RWPE1 (cell line): ENCODE results near the gene SCIN.
A peak's percentile ranks its signal among the peaks of the same experiment; 100 is the strongest.
"Not testable (repeated sequence)": the region's sequence is repeated elsewhere in the genome, so short reads cannot be mapped to it uniquely, and the experiment has no call there.

Experiments used
- CTCF ChIA-PET: fragments of 350-600 bp; sonication (Branson Sonifier 250); formaldehyde crosslinking; extraction: SDS; loops from one replicate; lab custom pipeline; 2021; lab: Yijun Ruan, JAX
- POLR2A ChIA-PET: fragments of 400-600 bp; formaldehyde crosslinking; extraction: SDS; loops from one replicate; lab custom pipeline; 2020; ENCODE audit warnings: antibody characterized with exemption; ENCODE audit not compliant: low non-redundant PET; lab: Yijun Ruan, JAX
- DNase-seq: peaks from one replicate; pipeline ENCODE4 v3.0.0; 2012; ENCODE audit warnings: low spot score
- H3K27ac ChIP-seq: fragments of 450-650 bp; 2 replicates; pipeline ENCODE4 v1.5.1; 2017
- TF ChIP-seq, protein P1 (sequence below): fragments of 450-650 bp; conservative IDR thresholded peaks from 2 replicates; pipeline ENCODE4 v1.5.1; 2017; ENCODE audit warnings: low read depth, mild to moderate bottlenecking

Gene SCIN

DNA sequence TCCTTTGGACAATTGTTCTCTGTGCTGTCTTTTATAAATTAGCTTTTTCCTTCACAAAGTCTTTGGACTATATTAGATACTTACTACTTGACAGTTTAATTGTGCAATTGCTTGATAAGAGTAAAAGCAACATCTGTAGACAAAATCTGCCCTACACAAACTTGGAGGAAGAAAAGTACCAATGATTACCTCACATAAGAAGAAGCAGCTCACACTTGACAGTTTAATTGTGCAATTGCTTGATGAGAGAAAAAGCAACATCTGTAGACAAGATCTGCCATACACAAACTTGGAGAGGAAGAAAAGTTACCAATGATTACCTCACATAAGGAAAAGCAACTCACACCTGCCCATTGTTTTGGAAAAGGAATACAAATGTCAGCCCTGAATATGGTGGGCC, 17.1 kb upstream of the SCIN start:
- POLR2A ChIA-PET, result no interaction called here
- DNase-seq, result no peak

DNA sequence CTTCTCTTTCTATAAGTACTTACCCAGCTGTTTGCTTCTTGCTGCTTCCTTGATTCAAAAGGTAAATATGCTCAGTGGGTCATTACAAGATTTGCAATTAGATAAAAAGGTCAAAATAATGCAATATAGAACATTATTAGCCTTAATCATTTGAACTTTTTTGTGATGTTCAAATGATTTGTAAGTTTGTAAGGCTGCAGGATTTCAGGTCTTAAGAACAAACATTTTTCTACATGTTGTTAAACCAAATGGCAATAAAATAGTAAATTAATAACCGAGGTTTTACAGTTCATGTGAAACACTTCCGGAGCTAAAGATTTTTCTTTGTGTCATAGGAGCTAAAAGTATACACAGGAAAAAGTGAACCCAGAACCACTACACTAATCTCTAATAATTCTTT, 16.2 kb upstream of the SCIN start:
- ChIA-PET POLR2A (no interaction called here), CTCF (no interaction called here)
- no peak for DNase-seq
- H3K27ac ChIP-seq, result no peak overlapping the region
- TF ChIP-seq, protein P1, sequence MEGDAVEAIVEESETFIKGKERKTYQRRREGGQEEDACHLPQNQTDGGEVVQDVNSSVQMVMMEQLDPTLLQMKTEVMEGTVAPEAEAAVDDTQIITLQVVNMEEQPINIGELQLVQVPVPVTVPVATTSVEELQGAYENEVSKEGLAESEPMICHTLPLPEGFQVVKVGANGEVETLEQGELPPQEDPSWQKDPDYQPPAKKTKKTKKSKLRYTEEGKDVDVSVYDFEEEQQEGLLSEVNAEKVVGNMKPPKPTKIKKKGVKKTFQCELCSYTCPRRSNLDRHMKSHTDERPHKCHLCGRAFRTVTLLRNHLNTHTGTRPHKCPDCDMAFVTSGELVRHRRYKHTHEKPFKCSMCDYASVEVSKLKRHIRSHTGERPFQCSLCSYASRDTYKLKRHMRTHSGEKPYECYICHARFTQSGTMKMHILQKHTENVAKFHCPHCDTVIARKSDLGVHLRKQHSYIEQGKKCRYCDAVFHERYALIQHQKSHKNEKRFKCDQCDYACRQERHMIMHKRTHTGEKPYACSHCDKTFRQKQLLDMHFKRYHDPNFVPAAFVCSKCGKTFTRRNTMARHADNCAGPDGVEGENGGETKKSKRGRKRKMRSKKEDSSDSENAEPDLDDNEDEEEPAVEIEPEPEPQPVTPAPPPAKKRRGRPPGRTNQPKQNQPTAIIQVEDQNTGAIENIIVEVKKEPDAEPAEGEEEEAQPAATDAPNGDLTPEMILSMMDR, result no peak

More for the DNA sequence above, 17.1 kb upstream of the SCIN start:
- no peak overlapping the region for H3K27ac ChIP-seq
- CTCF ChIA-PET, result no interaction called here
- TF ChIP-seq, protein P1, result no peak

DNA sequence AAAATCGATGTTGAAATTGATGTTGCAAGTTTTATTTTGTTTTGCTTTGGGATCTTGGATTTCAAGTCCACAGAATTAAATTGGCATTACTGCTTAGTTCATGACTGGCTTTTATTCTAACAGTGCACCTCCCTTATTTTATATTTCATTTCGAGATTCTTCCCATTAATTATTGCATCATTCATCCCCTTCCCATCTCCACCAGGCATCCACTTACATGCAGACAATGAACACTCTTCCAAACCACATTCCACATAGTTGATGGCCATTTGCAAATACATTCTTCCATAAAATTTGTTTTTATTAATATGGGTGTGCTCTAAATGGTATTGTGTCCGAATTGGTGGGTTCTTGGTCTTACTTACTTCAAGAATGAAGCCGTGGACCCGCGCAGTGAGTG, 15.6 kb upstream of the SCIN start:
- ChIA-PET POLR2A (no interaction called here), CTCF (no interaction called here)
- DNase-seq, result no peak
- TF ChIP-seq, protein P1, result no peak
- H3K27ac ChIP-seq, result no peak overlapping the region

DNA sequence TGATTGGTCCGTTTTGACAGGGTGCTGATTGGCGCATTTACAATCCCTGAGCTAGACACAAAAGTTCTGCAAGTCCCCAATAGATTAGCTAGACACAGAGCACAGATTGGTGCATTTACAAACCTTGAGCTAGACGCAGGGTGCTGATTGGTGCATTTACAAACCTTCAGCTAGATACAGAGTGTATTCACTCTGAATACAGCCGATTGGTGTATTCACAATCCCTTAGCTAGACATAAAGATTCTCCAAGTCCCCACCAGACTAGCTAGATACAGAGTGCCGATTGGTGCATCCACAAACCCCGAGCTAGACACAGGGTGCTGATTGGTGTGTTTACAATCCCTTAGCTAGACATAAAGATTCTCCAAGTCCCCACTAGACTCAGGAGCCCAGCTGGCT, 14.8 kb upstream of the SCIN start:
- H3K27ac ChIP-seq, DNase-seq, POLR2A ChIA-PET: not testable (repeated sequence)
- CTCF ChIA-PET, result interaction anchor here (0.6 to 0.7 kb wide), 2 partner anchors 36 to 94 kb away, joined by 3 to 4 read pairs; no protein-coding TSS in a partner anchor

DNA sequence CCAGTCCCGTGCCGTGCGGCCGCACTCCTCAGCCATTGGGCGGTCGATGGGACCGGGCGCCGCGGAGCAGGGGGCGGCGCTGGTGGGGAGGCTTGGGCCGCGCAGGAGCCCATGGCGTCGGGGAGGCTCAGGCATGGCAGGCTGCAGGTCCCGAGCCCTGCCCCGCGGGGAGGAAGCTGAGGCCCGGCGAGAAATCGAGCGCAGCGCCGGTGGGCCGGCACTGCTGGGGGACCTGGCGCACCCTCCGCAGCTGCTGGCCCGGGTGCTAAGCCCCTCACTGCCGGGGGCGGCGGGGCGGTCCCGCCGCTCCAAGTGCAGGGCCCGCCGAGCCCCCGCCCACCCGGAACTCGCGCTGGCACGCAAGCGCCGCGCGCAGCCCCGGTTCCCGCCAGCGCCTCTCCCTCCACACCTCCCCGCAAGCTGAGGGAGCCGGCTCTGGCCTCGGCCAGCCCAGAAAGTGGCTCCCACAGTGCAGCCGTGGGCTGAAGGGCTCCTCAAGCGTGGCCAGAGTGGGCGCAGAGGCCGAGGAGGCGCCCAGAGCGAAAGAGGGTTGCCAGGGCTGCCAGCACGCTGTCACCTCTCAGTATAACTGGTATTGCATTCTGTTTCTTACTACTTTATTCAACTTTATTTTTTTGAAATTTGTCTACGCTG, 14.3 kb upstream of the SCIN start:
- CTCF ChIA-PET, result interaction anchor here (0.7 kb wide), 1 partner anchor 93 kb away, joined by 4 read pairs; no protein-coding TSS in a partner anchor
- H3K27ac ChIP-seq, POLR2A ChIA-PET, DNase-seq: not testable (repeated sequence)

DNA sequence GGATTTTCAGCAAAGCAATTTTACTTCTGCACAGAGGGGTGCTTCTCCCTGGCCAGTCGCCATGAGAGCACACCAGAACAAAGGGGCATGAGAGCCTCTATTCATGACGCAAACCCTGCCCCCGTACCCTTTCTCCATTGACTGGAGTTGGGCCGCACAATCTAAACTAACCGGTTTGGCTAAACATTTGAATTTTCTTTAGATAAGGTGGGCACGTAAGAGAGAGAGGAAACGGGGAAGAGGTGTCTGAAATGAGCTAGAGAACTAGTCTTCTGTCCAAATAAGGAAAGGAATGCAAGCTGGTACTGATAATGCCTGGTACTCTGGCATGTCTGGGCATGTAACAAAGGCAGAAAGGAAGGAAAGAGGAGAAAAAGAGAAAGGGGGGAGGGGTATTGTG, 13.2 kb upstream of the SCIN start:
- TF ChIP-seq, protein P1, result no peak
- H3K27ac ChIP-seq, result no peak overlapping the region
- DNase-seq, result peak; percentile 28
- ChIA-PET POLR2A (no interaction called here), CTCF (interaction anchor here (0.5 kb wide), 1 partner anchor 590 kb away, joined by 4 read pairs; no protein-coding TSS in a partner anchor)

DNA sequence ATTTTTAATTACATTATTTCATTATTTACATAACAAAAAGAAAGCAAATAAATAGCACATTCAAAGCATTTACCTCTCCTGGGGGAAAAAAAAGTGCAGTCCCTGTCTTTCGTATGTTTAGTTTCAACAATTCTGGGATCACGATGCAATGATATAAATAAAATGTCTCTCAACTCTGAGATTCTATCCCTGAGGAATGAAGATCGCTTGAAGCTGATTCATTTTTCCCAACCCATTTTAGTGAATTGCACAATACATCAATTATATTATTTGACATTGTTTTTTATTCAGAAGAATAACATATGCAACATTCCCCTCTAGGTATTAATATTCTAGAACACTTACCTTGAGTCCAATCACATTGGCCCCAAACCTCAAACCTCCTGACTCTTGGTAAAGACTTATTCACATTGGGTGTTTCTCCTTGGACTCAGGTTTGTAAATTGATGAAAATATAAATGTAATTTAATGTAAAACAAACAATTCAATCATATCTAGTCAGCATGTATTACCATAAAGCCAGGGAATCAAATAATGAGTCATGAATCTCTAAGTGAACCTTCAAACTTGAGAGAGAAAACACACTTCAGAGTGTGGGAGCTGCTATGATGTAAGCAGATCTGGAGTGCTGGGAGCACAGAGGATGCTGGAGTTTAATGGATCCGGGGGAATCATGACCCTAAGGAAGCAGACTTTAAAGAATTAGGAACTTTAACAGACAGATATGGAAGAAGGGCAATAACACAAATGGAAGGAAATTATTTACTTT, 5.3 kb upstream of the SCIN start:
- no peak overlapping the region for H3K27ac ChIP-seq
- CTCF ChIA-PET, result no interaction called here
- TF ChIP-seq, protein P1, result no peak
- POLR2A ChIA-PET, result no interaction called here
- DNase-seq, result no peak
